ENCODE measurements around the gene GABRP. TPM values are rescaled to one million over a fixed set of nuclear protein-coding genes. Genes with fewer than 3 reads are reported as not detected.

The GABRP gene
- total RNA-seq, 1 experiment from 2014 or later: not detected

DNA sequence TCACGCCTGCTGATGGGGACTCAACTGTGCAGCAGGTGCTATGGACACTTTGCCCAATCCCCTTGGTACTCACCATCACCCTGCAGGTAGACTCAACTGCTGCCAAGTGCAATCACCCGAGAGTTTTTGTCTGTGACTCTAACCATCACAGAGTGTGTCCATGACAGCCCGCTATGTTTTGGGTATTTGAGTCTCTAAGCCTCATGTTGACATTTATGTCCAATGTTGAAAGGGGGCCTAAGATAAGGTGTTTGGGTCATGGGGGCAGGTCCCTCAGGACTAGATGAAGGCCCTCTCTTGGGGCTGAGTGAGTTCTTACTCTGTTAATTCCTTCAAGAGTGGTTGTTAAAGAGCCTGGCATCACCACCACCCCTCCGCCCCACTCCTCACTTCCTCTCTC is 44.1 kb upstream of the GABRP start:
- TF ChIP-seq, protein P1, sequence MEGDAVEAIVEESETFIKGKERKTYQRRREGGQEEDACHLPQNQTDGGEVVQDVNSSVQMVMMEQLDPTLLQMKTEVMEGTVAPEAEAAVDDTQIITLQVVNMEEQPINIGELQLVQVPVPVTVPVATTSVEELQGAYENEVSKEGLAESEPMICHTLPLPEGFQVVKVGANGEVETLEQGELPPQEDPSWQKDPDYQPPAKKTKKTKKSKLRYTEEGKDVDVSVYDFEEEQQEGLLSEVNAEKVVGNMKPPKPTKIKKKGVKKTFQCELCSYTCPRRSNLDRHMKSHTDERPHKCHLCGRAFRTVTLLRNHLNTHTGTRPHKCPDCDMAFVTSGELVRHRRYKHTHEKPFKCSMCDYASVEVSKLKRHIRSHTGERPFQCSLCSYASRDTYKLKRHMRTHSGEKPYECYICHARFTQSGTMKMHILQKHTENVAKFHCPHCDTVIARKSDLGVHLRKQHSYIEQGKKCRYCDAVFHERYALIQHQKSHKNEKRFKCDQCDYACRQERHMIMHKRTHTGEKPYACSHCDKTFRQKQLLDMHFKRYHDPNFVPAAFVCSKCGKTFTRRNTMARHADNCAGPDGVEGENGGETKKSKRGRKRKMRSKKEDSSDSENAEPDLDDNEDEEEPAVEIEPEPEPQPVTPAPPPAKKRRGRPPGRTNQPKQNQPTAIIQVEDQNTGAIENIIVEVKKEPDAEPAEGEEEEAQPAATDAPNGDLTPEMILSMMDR (IDR thresholded peaks at IDR 0.05; ENCODE audit: unreplicated experiment): no peak
- peaks cover 4% of the 10 kb centered on the region for H3K4me1 Mint-ChIP-seq (ENCODE audit: insufficient read depth, unreplicated experiment)
- no peak for DNase-seq (ENCODE audit: unreplicated experiment)
- CTCF ChIA-PET: interaction anchor here (0.7 to 16.7 kb wide), 3 partner anchors 10 to 50 kb away, joined by 3 to 992 read pairs (median 5); partner anchors contain the start of gene GABRP
- intact Hi-C loops (cut with micrococcal nuclease): no loop called here
- no peaks in the 10 kb centered on the region for H3K27me3 Mint-ChIP-seq (ENCODE audit: insufficient read depth, unreplicated experiment)
- no peak overlapping the region for H3K4me3 Mint-ChIP-seq (ENCODE audit: unreplicated experiment)
- no peak overlapping the region for H3K27ac Mint-ChIP-seq (ENCODE audit: low read depth, unreplicated experiment)
- no TSS peak for BruUV-seq (replicated peaks)
- H3K36me3 Mint-ChIP-seq (ENCODE audit: insufficient read depth, unreplicated experiment): no peaks in the 10 kb centered on the region
- peaks cover 8% of the 10 kb centered on the region for H3K9me3 Mint-ChIP-seq (ENCODE audit: unreplicated experiment)
- POLR2A ChIA-PET: no interaction called here

DNA sequence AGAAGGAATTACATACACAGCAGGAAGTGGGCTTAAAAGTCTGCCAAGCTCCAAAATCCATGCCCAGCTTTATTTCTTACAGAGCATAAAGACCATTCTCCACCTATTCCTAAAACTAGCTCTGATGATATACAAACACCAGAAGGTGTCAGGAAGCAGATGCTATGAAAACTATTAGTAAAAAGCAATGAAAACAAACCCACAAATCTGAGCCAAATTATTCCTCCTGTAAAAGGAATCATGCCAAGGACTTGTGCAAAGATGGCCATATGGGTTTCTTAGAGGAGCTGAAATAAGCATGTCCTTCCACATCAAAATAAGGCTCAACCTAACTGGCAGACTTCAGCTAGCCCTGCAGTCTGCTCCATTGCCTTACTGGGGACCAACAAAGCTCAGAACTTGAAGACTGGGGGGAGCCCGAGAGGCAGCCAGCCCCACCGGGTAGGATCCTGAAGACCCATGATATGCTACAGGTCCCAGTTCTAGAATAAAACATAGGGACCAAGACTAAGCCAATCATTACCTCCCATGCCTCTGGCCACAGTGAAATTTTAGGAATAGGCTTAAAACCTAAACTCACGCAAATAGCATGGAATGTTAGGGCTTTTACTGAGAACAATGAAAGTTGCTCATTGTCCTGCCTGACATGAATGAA is 42.8 kb upstream of the GABRP start:
- no peak for DNase-seq (ENCODE audit: unreplicated experiment)
- intact Hi-C loops (cut with micrococcal nuclease): loop anchor here (10.0 kb wide), 1 partner anchor 414 kb away; no protein-coding TSS in a partner anchor
- BruUV-seq (replicated peaks): no TSS peak
- Mint-ChIP-seq H3K9me3 (ENCODE audit: unreplicated experiment) (peaks cover 5% of the 10 kb centered on the region), H3K36me3 (ENCODE audit: insufficient read depth, unreplicated experiment) (no peaks in the 10 kb centered on the region), H3K27ac (ENCODE audit: low read depth, unreplicated experiment) (no peak overlapping the region), H3K27me3 (ENCODE audit: insufficient read depth, unreplicated experiment) (no peaks in the 10 kb centered on the region), H3K4me1 (ENCODE audit: insufficient read depth, unreplicated experiment) (peaks cover 5% of the 10 kb centered on the region), H3K4me3 (ENCODE audit: unreplicated experiment) (no peak overlapping the region)
- CTCF ChIA-PET: interaction anchor here (0.6 to 16.7 kb wide), 10 partner anchors 9 to 1810 kb away, joined by 3 to 992 read pairs (median 4); partner anchors contain the start of gene GABRP
- TF ChIP-seq, protein P1 (IDR thresholded peaks at IDR 0.05; ENCODE audit: unreplicated experiment): no peak
- POLR2A ChIA-PET: no interaction called here

DNA sequence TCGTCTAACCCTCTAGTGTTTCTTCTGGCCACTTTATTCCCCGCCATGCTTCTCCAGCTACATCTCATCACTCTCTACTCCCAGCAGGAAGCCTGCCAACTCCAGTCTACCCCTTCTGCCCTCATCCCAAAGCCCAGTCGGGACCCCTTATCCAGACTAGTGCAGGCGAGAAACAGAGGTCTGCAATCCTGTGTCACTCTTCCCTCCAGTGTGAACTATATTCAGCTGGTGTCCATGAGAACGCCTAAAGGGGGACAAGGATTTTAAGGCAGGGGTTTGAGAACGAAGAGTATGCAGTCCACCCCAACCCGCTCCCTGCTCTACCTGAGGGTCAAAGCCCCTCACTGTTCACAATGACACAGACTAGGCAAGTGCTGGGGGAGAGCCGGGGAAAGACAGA is 41.7 kb upstream of the GABRP start:
- Mint-ChIP-seq H3K4me3 (ENCODE audit: unreplicated experiment) (no peak overlapping the region), H3K27me3 (ENCODE audit: insufficient read depth, unreplicated experiment) (no peaks in the 10 kb centered on the region), H3K27ac (ENCODE audit: low read depth, unreplicated experiment) (no peak overlapping the region), H3K9me3 (ENCODE audit: unreplicated experiment) (no peaks in the 10 kb centered on the region), H3K36me3 (ENCODE audit: insufficient read depth, unreplicated experiment) (no peaks in the 10 kb centered on the region), H3K4me1 (ENCODE audit: insufficient read depth, unreplicated experiment) (peaks cover 5% of the 10 kb centered on the region)
- CTCF ChIA-PET: interaction anchor here (0.6 to 16.7 kb wide), 7 partner anchors 9 to 114 kb away, joined by 3 to 992 read pairs (median 4); partner anchors contain the start of gene GABRP
- BruUV-seq (replicated peaks): no TSS peak
- intact Hi-C loops (cut with micrococcal nuclease): loop anchor here (10.0 kb wide), 1 partner anchor 413 kb away; no protein-coding TSS in a partner anchor
- TF ChIP-seq, protein P1 (IDR thresholded peaks at IDR 0.05; ENCODE audit: unreplicated experiment): no peak
- no peak for DNase-seq (ENCODE audit: unreplicated experiment)
- POLR2A ChIA-PET: interaction anchor here (6.1 kb wide), 1 partner anchor 49 kb away, joined by 49 read pairs; no protein-coding TSS in a partner anchor

DNA sequence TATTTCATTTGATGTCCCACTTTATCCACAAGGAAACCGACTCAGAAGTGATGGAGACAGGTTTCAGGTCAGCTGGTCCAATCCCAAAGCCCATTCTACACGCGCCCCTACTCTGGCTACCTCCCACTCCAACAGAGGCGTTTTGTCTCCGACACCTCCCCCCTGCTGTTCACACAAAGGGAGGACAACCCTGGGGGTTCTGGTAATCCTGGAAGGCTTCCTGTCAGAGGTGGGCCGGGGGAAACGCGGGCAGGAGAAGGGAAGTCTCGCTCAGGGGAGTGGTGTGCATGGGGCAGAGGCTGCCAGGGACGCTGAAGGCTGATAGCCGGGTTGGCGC is 39.7 kb upstream of the GABRP start:
- CTCF ChIA-PET: interaction anchor here (0.6 to 16.7 kb wide), 25 partner anchors 8 to 1224 kb away, joined by 3 to 992 read pairs (median 4); partner anchors contain the start of gene GABRP
- peaks cover 5% of the 10 kb centered on the region for H3K4me1 Mint-ChIP-seq (ENCODE audit: insufficient read depth, unreplicated experiment)

More for the DNA sequence above, 39.7 kb upstream of the GABRP start:
- Mint-ChIP-seq H3K9me3 (ENCODE audit: unreplicated experiment) (no peaks in the 10 kb centered on the region), H3K4me3 (ENCODE audit: unreplicated experiment) (no peak overlapping the region), H3K36me3 (ENCODE audit: insufficient read depth, unreplicated experiment) (no peaks in the 10 kb centered on the region), H3K27me3 (ENCODE audit: insufficient read depth, unreplicated experiment) (no peaks in the 10 kb centered on the region), H3K27ac (ENCODE audit: low read depth, unreplicated experiment) (no peak overlapping the region)
- intact Hi-C loops (cut with micrococcal nuclease): loop anchor here (1.0 to 10.0 kb wide), 4 partner anchors 47 to 593 kb away; no protein-coding TSS in a partner anchor
- no TSS peak for BruUV-seq (replicated peaks)
- no peak for DNase-seq (ENCODE audit: unreplicated experiment)
- TF ChIP-seq, protein P1 (IDR thresholded peaks at IDR 0.05; ENCODE audit: unreplicated experiment): no peak
- POLR2A ChIA-PET: interaction anchor here (6.1 kb wide), 1 partner anchor 47 kb away, joined by 49 read pairs; no protein-coding TSS in a partner anchor

All from MCF 10A (cell line).